HL-60/S4 treated with retinoic acid at 250 ng/mL for 4 days and 3 days (cell line): ENCODE data around the gene PNMA6E.

Experiments used
- in situ Hi-C: fragments of 300-500 bp; cut with MboI; formaldehyde crosslinking; loops from 2 replicates; pipeline ENCODE4 v1.7.0; 2022; ENCODE audit warnings: low sequenced_read_pairs

The PNMA6E gene

DNA sequence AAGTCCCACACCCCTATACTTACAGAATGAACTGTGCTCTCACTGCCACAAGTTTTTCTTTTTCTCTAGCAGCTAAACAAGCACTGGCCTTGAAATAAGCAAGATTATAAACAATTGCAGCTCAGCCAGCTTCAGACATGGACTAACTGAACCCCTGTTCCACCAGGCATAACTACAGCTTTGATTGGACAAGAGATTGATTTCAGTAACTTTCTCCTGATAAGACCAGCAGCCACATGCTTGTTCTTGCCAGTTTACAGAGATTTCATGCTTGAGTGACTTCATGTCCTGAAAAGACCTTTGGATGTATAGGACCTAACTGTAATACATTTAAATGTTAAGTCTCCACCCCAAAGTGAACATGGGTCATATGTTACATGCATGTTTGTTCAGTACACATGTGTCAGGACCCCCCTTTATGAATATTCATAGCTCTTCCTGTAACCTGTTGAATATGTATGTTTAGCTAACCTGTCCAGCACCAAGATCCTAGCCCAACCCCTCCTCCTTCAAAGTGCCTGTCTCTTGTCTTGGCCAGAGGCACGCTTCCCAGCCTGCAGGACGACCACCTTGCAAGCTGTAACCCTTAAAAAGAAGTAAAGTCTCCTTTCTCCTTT is 39.3 kb downstream of the PNMA6E start:
- in situ Hi-C loops, result no loop called here

DNA sequence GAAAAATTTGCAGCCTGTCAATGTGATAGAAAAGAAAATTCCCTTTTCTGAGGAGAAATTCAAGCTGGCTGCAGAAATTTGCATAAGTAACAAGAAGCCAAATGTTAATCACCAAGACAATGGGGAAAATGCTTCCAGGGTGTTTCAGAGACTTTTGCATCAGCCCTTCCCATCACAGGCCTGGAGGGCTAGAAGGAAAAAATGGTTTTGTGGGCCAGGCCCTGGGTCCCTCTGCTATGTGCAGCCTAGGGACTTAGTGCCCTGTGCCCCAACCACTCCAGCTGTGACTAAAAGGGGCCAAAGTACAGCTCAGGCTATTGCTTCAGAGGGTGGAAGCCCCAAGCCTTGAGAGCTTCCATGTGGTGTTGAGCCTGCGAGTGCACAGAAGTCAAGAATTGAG is 43.3 kb downstream of the PNMA6E start:
- in situ Hi-C loops, result no loop called here

DNA sequence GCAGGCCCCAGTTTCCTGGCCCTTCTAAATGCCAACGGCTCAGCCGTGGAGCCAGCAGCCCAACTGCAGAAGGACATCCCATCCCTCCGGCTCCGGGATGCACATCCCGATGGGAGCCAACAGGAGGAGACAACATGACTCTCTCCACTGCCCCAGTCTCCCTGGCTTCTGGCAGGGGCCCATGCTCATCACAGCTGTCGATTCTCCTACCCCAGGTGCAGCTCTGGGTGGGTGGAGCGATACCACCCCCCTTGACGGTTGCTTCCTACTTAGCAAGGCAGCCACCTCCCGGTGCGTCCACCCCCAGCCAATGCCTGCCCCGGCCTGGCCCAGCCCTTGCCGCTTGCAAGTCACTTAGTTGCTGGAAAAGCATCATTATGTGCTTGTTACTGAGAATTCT is 47.7 kb downstream of the PNMA6E start:
- in situ Hi-C loops, result no loop called here

DNA sequence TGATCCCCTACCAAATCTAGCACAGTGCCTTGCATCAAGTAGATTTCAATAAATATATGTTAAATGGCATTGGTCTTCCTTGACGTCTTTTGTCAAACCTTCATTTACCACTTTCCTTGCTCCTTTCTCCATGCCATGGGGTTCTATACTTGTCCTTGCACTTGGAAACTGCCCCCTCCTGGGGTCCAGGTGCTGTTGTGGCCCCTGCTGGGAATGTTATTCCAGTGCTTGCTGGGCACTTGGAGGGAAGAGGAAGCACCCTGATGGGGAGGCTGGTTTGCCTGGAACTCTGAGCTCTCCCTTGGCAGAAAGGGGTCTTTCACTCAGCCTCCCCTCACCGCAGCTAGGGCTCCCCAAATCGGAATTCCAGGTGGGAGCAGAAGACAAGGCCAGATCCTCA is 48.3 kb downstream of the PNMA6E start:
- in situ Hi-C loops, result no loop called here

DNA sequence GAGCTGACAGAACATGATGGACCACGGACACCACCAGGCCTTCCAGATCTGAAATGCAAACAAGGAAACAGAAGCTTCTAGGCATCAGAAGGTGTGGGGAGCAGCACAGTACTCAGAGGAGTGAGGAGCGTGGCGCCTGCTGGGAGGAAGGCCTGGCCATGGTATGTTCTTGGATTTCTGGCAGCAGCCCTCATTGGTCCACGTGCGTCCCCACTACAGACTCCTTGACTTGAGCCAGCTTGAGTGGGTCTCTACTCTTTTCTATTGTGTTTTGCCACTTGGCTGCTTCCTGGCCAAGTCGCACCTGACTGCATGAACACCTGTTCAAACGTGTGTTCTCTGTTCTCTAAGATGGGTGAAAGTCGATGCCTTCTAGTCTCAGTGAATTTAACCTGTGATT is 49.2 kb downstream of the PNMA6E start:
- in situ Hi-C loops, result no loop called here

DNA sequence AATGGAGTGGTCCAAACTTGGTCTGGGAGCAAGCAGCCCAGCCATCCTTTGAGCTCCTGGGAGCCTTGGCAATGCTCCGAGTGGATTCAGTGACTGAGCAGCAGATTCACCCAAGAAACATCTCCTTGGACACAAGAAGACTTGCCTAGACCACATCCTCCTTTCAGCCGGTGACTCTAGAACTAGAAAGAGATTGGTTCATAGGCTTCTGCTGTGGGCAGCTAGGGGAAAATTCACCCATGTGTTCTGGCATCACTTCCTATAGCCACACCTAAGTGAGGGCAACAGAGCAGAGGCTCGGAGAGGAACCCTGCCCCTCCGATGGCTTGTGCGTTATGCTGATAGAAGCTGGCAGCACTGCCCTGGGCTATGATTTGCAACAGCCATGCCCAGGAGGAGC is 51.2 kb downstream of the PNMA6E start:
- in situ Hi-C loops, result no loop called here

DNA sequence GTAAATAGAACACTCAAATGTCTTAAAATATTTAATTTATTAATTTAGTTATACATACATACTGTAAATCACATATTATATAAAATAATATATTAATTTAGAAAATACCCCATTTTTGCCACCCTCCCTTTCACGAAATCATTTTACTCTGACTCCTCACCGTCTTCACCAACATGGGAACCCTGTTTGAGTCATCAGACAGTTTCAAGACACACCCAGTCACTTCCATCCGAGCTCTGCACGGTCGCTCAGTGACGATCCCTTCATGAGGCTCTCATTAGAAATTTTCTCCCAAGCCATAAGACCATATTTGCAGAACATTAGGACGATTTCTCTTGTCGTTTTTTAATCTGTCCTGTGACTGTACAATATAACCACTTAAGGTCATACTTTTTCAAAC is 52.7 kb downstream of the PNMA6E start:
- in situ Hi-C loops, result no loop called here

DNA sequence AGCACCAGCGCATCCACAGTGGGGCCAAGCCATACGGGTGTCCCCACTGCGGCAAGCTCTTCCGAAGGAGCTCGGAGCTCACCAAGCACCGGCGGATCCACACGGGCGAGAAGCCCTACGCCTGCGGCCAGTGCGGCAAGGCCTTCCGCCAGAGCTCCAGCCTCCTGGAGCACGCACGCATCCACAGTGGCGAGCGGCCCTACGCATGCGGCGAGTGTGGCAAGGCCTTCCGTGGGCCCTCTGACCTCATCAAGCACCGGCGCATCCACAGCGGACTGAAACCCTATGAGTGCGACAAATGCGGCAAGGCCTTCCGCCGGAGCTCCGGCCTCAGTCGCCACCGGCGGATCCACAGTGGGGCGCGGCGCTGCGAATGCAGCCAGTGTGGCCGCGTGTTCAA is 53.6 kb downstream of the PNMA6E start:
- in situ Hi-C loops, result no loop called here
